AG09309 (cell line): ENCODE measurements around the gene ITPK1.

Experiments used
- DNase-seq: peaks from one replicate; pipeline ENCODE4 v3.0.0-alpha.2; 2010; ENCODE audit warnings: low read depth
- H3K4me3 ChIP-seq: 2 replicates; pipeline ENCODE4 v1.5.1; 2011; ENCODE audit warnings: mild to moderate bottlenecking, low read depth, low read length, moderate library complexity; ENCODE audit not compliant: control insufficient read depth
- CTCF ChIP-seq: IDR thresholded peaks from 2 replicates; pipeline ENCODE4 v1.5.1; 2011; ENCODE audit warnings: mild to moderate bottlenecking, low read depth, low read length, inconsistent platforms; ENCODE audit not compliant: insufficient read depth, control insufficient read depth; ENCODE audit errors: missing control alignments

Gene ITPK1

GRCh38 chr14:93028724-93029076 lies 87.0 kb downstream of the ITPK1 start:
- no peak for DNase-seq
- no peak overlapping the region for H3K4me3 ChIP-seq
- TF ChIP-seq CTCF = no peak

GRCh38 chr14:93027810-93028723 lies 87.7 kb downstream of the ITPK1 start:
- TF ChIP-seq CTCF = no peak
- H3K4me3 ChIP-seq = no peak overlapping the region
- DNase-seq = no peak

- no peak for TF ChIP-seq CTCF
These were observed 89.4 kb downstream of the ITPK1 start for GRCh38 chr14:93026339-93026738.

GRCh38 chr14:93025055-93025454 lies 90.7 kb downstream of the ITPK1 start:
- H3K4me3 ChIP-seq = no peak overlapping the region
- DNase-seq = no peak
- TF ChIP-seq CTCF = no peak

More at GRCh38 chr14:93026339-93026738, 89.4 kb downstream of the ITPK1 start:
- no peak for DNase-seq
- no peak overlapping the region for H3K4me3 ChIP-seq

GRCh38 chr14:93024493-93024892 lies 91.2 kb downstream of the ITPK1 start:
- TF ChIP-seq CTCF = no peak
- no peak for DNase-seq
- H3K4me3 ChIP-seq = no peak overlapping the region

GRCh38 chr14:93023802-93024434 lies 91.8 kb downstream of the ITPK1 start:
- H3K4me3 ChIP-seq = no peak overlapping the region
- DNase-seq = no peak
- no peak for TF ChIP-seq CTCF
